IMR-90 (cell line): ENCODE data around the gene CDK2AP2. TPM values are rescaled to one million over a fixed set of nuclear protein-coding genes. Genes with fewer than 3 reads are reported as not detected.
"Not testable (repeated sequence)": the region's sequence is repeated elsewhere in the genome, so short reads cannot be mapped to it uniquely, and the experiment has no call there.

Experiments used
- ATAC-seq: fragments of 200-7000 bp; cut with Tn5 transposase; 2 replicates; pipeline ENCODE4 v1.9.1; 2020; ENCODE audit warnings: low read depth, mild to moderate bottlenecking, moderate library complexity
- BruUV-seq: library from RNA; stranded (reverse); fragments of 400-500 nt; replicated peaks from 2 replicates; lab custom pipeline; 2021; lab: Mats Ljungman, UMichigan
- CTCF ChIA-PET: fragments of 300-600 bp; formaldehyde crosslinking; extraction: SDS; loops from one replicate; lab custom pipeline; 2021; ENCODE audit warnings: antibody characterized with exemption; lab: Yijun Ruan, JAX
- POLR2A ChIA-PET: fragments of 300-600 bp; sonication (Branson Sonifier 250); formaldehyde crosslinking; loops from one replicate; lab custom pipeline; 2022; ENCODE audit warnings: antibody characterized with exemption; ENCODE audit not compliant: unreplicated experiment; lab: Charles Lee
- DNase-seq: peaks from one replicate; pipeline ENCODE4 v3.0.0; 2013
- H2AFZ ChIP-seq: replicated peaks from 2 replicates; pipeline ENCODE3; 2013; ENCODE audit warnings: low read length, mild to moderate bottlenecking; ENCODE audit not compliant: poor library complexity
- H2AK5ac ChIP-seq: 2 replicates; pipeline ENCODE4 v1.6.1; 2013; ENCODE audit warnings: low read depth, low read length, inconsistent platforms
- H2AK9ac ChIP-seq: replicated peaks from 2 replicates; pipeline ENCODE3; 2013; ENCODE audit warnings: mild to moderate bottlenecking, low read depth, low read length, moderate library complexity; ENCODE audit not compliant: poor library complexity
- H2BK120ac ChIP-seq: 2 replicates; pipeline ENCODE4 v1.6.1; 2013; ENCODE audit warnings: low read depth, low read length, inconsistent platforms
- H2BK15ac ChIP-seq: 3 replicates; pipeline ENCODE4 v1.6.1; 2013; ENCODE audit warnings: low read depth, low read length, inconsistent platforms
- H2BK20ac ChIP-seq: 2 replicates; pipeline ENCODE4 v1.6.1; 2013; ENCODE audit warnings: low read depth, mild to moderate bottlenecking, inconsistent platforms, low read length, moderate library complexity
- H2BK5ac ChIP-seq: 2 replicates; pipeline ENCODE4 v1.6.1; 2013; ENCODE audit warnings: mild to moderate bottlenecking, low read depth, low read length, inconsistent platforms; ENCODE audit not compliant: poor library complexity, severe bottlenecking
- H3K14ac ChIP-seq: replicated peaks from 2 replicates; pipeline ENCODE4 v1.6.1; 2013; ENCODE audit warnings: low read depth, low read length, inconsistent platforms
- H3K18ac ChIP-seq: 2 replicates; pipeline ENCODE4 v1.6.1; 2013; ENCODE audit warnings: low read depth, low read length, control low read depth
- H3K23ac ChIP-seq: 2 replicates; pipeline ENCODE4 v1.6.1; 2013; ENCODE audit warnings: low read depth, low read length, inconsistent platforms
- H3K27ac ChIP-seq: 2 replicates; pipeline ENCODE4 v1.5.1; 2013; ENCODE audit warnings: mild to moderate bottlenecking, control low read depth, low read length; ENCODE audit not compliant: insufficient read depth
- H3K27me3 ChIP-seq: 2 replicates; pipeline ENCODE4 v1.6.1; 2013; ENCODE audit warnings: low read length; ENCODE audit not compliant: control insufficient read depth, insufficient read depth
- H3K36me3 ChIP-seq: 2 replicates; pipeline ENCODE4 v1.6.1; 2013; ENCODE audit warnings: low read length, mixed read lengths; ENCODE audit not compliant: control insufficient read depth, insufficient read depth
- H3K4ac ChIP-seq: 2 replicates; pipeline ENCODE4 v1.6.1; 2013; ENCODE audit warnings: low read depth, low read length, inconsistent platforms
- H3K4me1 ChIP-seq: 2 replicates; pipeline ENCODE4 v1.6.1; 2013; ENCODE audit warnings: low read length, mixed read lengths; ENCODE audit not compliant: control insufficient read depth, insufficient read depth
- H3K4me2 ChIP-seq: 2 replicates; pipeline ENCODE4 v1.6.1; 2013; ENCODE audit warnings: low read depth, mild to moderate bottlenecking, control low read depth, low read length, moderate library complexity
- H3K4me3 ChIP-seq: 2 replicates; pipeline ENCODE4 v1.5.1; 2013; ENCODE audit warnings: low read depth, mild to moderate bottlenecking, control low read depth, low read length, moderate library complexity; ENCODE audit not compliant: insufficient read depth
- H3K56ac ChIP-seq: 2 replicates; pipeline ENCODE4 v1.6.1; 2013; ENCODE audit warnings: low read length, inconsistent platforms; ENCODE audit not compliant: insufficient read depth; ENCODE audit errors: extremely low read depth
- H3K79me1 ChIP-seq, 2 experiments: 2 replicates each; pipeline ENCODE4 v1.6.1; 2013; ENCODE audit warnings: low read length in 2 of 2, inconsistent platforms in 1 of 2, low read depth in 1 of 2
- H3K9ac ChIP-seq: 2 replicates; pipeline ENCODE4 v1.6.1; 2013; ENCODE audit warnings: low read depth, low read length, control low read depth
- H3K9me1 ChIP-seq: 2 replicates; pipeline ENCODE4 v1.6.1; 2013; ENCODE audit warnings: low read length, inconsistent platforms; ENCODE audit not compliant: insufficient read depth
- H3K9me3 ChIP-seq: 2 replicates; pipeline ENCODE4 v1.6.1; 2013; ENCODE audit warnings: low read length; ENCODE audit not compliant: control insufficient read depth, insufficient read depth
- H4K20me1 ChIP-seq: 2 replicates; pipeline ENCODE4 v1.6.1; 2013; ENCODE audit warnings: low read length, inconsistent platforms; ENCODE audit not compliant: insufficient read depth
- H4K5ac ChIP-seq: 2 replicates; pipeline ENCODE4 v1.6.1; 2013; ENCODE audit warnings: mild to moderate bottlenecking, low read depth, low read length, control low read depth
- H4K8ac ChIP-seq, 2 experiments: 2 replicates each; pipeline ENCODE4 v1.6.1; 2013; ENCODE audit warnings: low read depth in 2 of 2, low read length in 2 of 2, control low read depth in 1 of 2, inconsistent platforms in 1 of 2
- H4K91ac ChIP-seq: 2 replicates; pipeline ENCODE4 v1.6.1; 2013; ENCODE audit warnings: low read depth, low read length, inconsistent platforms; ENCODE audit not compliant: insufficient read depth
- WGBS, 2 experiments: methylation state at CpG; one replicate each; pipeline versions ENCODE4 v1.1.5 to v1.1.7; 2013; ENCODE audit warnings: missing lambda C conversion rate in 2 of 2; ENCODE audit not compliant: insufficient read length in 1 of 2; ENCODE audit errors: extremely low coverage in 2 of 2; 5-methylcytosine and 5-hydroxymethylcytosine counted together
- dilution Hi-C: fragments of 300-500 bp; cut with HindIII; formaldehyde crosslinking; loops from one replicate; pipeline ENCODE4 v1.14.3; 2018; ENCODE audit warnings: low sequenced_read_pairs; ENCODE audit not compliant: unreplicated experiment
- in situ Hi-C: fragments of 300-500 bp; cut with MboI; formaldehyde crosslinking; loops from 3 replicates; pipeline ENCODE4 v1.14.3; 2019; ENCODE audit warnings: low sequenced_read_pairs, inconsistent platforms, mixed read lengths
- intact Hi-C: fragments of 100-400 bp; cut with micrococcal nuclease; formaldehyde crosslinking; loops from 2 replicates; pipeline ENCODE4 v1.10.0; 2022
- polyA plus RNA-seq, 3 experiments: library from polyadenylated mRNA; depleted of rRNA; stranded (reverse); fragments of >200 nt; gene quantifications; 2 replicates each; pipeline ENCODE4 v1.2.3, GENCODE V29; 2012; ENCODE audit warnings: low replicate concordance in 1 of 3
- total RNA-seq: library from RNA; depleted of rRNA; stranded (reverse); fragments of >200 nt; gene quantifications from 2 replicates; pipeline ENCODE4 v1.2.3, GENCODE V29; 2012

Gene CDK2AP2
- total and polyA plus RNA-seq, 2 of the 4 experiments (the other 2 are of a cell fraction) = 8.1 to 44.7 TPM

DNA sequence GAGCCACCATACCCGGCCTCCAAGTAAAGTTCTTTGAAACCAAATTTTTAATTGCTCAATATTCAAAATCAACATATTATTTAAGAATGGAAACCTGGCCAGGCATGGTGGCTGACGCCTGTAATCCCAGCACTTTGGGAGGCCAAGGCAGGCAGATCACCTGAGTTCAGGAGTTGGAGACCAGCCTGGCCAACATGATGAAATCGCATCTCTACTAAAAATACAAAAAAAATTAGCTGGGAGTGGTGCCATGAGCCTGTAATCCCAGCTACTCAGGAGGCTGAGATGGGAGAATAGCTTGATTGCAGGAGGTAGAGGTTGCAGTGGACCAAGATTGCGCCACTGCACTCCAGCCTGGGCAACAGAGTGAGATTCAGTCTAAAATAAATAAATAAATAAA is 40.1 kb upstream of the CDK2AP2 start:
- POLR2A ChIA-PET, H3K4me3 ChIP-seq, H2BK20ac ChIP-seq, in situ Hi-C loops, H2BK5ac ChIP-seq, H3K27ac ChIP-seq, intact Hi-C loops, H3K56ac ChIP-seq, H3K9me3 ChIP-seq, ATAC-seq, dilution Hi-C loops, H3K79me1 ChIP-seq, H2AK5ac ChIP-seq, H3K4me1 ChIP-seq, BruUV-seq, H2AFZ ChIP-seq, H4K5ac ChIP-seq, DNase-seq, H4K91ac ChIP-seq, H3K4ac ChIP-seq, H3K9me1 ChIP-seq, H3K18ac ChIP-seq, H4K20me1 ChIP-seq, H2AK9ac ChIP-seq, H3K36me3 ChIP-seq, H3K9ac ChIP-seq, H3K4me2 ChIP-seq, H4K8ac ChIP-seq, H2BK15ac ChIP-seq, H3K23ac ChIP-seq, H3K14ac ChIP-seq, H2BK120ac ChIP-seq: not testable (repeated sequence)
- CTCF ChIA-PET = interaction anchor here (1.4 kb wide), 1 partner anchor 16 kb away, joined by 3 read pairs; no protein-coding TSS in a partner anchor
- peaks cover 18% of the 10 kb centered on the region; the same call in 1 of the 2 replicates for H3K27me3 ChIP-seq
- WGBS, 2 experiments = no CpG with 5 or more reads among the region's 4 CpGs
